NCI-H2227 (cell line): ENCODE data around the gene VEGFA.
A peak's percentile ranks its signal among the peaks of the same experiment; 100 is the strongest.

Experiments
- DNase-seq: peaks from one replicate; lab custom pipeline; 2025; ENCODE audit not compliant: unreplicated experiment; lab: John Stamatoyannopoulos, UW

Gene VEGFA

DNA sequence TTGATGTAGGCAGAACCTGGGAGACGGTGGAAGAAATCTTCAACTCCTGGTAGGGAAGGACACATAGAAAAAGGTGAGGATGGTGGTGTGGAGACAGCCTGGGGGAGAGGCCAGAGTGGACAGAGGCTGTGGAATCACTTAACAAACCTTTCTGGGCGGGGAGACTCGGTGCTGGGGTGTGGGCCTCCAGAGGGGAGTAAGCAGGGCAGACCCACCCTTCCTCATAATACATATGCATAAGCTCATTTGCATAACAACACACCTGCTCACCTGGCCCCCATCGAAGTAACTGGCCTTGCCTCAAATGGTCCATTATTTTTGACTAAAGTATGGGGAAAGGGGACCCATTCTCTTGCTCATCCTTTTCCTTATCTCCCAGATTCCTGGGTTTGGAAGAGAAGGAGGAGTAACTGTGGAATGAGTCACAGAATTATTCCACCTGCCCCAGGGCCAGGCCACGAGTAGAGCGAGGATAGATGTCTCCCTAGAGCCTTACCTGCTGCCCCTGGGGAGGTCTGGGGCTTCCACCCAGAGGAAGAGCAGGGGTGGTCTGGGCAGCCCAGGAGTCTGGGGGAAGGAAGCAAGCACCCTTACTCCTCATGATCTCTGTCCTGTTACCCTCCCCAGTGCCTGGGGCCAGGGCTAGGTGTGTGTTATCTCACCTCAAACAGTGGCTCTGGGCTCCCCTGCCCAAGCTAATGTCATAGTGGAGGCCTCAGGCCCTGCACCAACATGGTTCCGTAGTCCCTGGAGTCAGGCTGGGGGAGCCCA lies 10.7 kb upstream of the VEGFA start:
- no peak for DNase-seq

DNA sequence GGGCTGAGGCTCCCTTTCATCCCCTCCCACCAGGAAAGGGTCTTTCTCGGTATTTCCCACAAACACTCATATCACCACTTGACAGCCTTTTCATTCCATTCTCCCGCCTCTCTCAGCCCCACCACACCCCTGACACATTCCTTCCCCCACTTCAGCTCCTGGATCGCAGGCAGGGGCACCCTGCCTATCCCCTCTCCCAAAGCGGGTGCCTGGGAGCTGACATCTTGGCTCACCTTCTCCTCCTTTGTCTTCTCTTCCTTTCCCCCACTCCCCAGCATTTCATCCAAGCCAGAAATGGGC lies 10.2 kb upstream of the VEGFA start:
- no peak for DNase-seq

DNA sequence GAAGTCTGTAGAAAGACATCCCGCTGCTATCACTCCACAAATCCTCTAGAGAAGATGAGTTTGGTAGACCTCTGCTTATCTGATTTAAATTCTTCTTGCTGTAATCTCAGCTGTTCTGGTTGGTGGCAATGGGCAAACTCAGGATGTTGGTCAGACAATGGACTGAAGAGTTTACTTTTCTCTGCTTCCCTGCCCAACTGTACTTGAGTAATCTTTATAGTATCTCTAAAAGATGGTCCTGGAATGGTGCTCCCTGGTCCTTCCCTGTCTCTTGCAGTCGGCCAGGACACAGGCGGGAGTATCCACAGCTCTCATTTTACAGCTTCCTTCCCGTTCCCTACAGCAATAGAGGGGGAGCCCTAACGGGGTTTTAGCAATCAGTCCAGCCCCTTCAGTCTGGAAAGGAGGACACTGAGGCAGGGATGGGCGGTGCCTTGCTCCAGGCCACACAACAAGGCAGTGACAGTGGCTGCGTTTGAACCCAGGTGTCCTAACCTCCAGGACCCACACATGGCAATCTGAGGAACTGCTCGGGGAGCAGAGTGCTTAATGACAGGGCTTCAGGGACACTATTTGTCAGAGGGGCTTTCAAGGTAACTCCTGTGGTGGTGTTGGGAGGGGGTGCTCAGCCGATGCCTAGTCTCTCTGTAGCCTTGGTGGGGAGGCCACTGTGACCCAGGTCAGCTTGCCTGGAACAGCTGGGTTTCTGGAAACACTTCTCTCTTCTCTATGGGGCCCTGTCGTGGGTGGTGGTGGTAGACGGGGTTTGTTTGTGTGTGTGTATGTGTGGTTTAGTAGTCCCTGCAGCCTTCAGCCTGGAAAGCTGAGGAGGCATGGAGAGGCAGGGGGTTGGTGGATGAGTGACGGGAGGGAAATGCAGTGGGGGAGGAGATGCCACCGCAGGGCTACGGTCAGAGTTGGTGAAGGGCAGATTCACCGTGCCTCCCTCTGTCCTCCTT lies 9.5 kb upstream of the VEGFA start:
- DNase-seq = no peak

DNA sequence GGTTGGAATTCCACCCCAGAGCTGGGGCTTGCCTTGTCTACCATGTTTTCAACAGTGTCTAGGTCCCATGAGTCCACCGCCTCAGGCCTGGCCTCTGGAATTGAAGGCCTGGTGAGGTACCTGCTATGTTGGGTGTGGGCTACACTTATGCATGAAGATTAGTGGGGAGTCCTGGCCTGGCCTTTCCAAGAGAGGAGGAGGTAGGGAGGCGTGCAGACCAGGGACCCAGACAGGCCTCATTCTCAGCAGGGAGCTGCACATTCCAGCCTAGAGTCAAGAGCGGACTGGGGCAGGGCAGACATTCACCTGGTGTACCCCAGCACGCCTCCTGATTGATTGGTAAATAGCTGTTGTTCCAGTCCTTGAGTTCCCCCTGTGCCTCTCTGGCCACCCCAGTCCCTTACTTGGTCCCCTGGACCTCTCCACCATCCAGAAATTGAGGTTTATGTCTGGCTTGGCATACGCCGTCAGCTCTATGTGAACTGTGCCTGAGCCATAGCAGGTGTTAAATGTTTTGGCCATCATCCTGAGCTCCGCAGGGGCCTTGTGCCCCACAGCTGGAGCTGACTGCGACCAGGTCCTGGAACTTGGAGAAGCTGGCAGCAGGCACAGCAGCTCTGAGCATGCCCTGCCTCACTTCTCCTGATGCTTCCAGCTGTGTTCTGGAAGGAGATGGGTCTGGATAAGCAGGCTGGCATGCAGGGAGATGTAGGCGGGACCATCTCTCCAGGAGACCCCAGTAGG lies 8.2 kb upstream of the VEGFA start:
- DNase-seq = no peak

DNA sequence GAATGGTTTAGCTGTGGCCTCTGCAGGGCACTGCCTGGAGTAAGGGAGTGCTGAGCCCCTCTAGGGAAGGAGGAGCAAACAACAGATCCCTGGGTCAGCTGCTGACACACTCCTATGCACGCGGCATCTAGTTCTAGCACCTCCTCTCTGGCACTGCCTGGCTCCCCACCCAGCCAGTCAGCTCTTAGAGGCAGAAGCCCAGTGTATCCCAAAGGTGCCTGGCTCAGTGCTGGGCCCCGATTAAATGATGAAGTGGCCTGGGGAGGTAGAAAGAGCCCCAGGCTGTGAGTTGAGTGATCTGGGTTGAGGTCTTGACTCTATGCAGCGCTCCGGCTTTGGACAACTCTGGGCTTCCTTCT lies 7.6 kb upstream of the VEGFA start:
- DNase-seq = no peak

DNA sequence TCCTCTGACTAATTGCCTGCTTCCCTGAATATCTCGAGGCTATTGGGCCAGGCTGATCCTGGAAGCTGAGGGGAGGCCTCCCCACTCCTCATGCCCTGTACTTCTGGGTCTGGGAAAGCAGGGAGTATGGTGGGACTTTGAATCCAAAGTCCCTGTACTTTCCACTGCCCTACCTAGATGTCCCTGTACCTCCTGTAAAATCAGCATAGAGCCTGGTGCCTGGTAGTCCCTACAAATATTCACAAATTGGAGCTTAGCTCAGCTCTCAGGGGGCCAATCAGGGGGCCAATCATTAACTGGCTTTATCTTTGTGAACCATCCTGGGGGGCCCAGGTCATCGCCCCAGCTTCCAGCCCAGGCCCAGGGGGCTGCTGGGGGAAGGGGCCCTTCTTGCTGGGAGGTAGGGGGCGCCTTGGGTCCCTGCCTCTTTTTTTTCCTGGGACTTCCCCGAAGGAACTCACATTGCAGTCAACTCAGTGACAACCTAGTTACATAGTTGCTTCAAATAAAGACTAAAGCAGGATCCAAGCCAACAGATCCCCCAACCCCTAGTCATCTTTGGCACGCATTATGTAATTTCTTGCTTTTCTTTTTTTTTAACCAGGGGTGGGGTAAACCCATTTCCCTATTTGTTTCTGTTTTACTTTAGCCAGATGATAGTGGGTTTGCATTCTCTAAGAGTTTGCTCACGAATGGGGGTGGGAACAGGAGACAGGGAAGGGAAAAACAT lies 6.9 kb upstream of the VEGFA start:
- no peak for DNase-seq

DNA sequence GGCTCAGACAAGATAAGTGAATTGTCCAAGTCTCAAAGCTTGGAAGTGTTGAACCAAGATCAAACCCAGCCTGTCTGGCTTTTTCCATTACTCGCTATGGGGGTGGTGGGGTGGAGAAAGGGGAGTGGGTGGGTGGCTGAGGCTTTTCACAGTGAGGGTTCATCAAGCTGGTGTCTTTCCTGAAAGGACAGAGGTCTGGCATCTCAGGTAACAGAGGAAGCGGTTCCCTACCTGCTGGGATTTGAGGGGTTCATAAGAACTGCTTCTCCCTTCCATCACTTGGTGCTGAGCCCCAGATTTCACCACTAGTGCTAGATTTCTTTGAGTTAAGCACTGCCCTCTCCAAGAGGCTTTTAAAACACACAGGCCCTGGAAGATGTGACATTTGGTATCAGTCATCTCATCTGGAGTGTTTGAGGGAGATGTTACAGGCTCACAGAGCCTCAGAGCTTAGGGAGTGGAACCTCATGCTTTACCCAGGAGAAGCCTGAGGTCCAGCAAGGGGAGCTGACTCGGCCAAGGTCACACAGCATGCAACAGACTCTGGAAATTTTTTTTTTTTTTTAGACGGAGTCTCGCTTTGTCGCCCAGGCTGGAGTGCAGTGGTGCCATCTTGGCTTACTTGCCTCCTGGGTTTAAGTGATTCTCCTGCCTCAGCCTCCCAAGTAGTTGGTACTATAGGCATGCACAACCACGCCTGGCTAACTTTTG lies 6.0 kb upstream of the VEGFA start:
- no peak for DNase-seq

DNA sequence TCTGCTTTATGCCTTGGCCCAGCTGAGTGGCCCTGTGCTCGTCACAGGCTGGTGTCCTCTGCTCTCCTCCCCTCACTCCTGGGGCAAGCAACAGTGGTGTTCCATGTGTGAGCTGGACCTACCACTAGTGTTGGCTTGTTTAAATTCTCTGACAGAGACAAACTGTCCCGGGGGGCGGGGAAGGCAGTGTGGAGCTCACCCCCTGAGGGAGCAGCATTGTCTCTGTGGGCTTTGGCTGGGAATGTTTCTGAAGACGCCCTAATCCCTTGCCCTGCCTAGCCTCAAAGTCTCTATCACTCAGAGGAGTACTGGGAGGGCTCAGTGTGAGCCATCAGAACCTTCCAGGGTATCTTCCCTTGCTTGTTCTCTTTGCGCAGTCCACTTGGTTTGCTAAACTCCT lies 5.2 kb upstream of the VEGFA start:
- DNase-seq = no peak

DNA sequence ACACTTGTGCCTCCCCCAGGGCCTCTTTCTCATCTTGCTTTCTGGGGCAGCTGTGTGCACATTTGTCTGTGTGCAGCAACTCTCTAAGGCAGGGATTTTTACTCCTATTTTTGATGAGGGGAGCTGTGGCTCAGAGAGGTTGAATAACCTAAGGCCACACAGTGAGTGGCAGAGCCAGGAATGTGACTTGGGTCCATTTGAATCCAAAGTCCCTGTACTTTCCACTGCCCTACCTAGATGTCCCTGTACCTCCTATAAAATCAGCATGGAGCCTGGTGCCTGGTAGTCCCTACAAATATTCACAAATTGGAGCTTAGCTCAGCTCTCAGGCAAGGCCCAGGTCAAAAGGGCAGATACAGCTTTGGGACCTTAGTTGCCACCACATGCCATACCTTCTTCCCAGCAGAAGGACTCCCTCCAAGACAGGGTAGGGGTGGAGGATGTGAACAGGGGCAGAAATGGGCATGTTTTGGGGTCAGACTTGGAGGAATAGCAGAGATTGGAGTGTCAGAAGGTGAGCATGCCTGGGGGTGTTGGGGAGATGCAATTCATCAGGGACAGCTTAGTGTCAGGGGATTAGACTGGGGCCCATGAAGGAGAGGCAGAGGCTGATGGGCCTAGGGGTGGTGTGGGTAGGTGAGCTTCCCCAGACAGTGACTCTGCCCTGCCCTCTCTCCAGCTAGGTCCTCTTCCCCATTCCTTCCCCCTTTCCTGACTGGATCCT lies 4.1 kb upstream of the VEGFA start:
- no peak for DNase-seq

DNA sequence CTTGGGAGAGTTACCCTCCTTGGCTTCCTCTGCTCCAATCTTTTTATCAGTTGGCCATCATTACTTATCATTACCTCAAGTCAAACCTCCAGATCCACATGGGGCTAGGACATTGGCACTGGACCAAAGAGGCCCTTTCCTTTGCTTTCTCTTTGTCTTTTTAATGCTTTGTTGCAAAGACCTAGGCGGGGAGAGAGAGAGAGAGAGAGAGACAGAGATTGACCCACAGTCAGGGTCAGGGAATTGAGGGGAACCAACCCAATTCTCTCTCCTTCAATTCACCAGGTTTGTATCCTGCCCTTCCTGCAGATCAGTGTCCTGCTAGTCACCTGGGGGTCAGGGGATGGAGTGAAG lies 3.5 kb upstream of the VEGFA start:
- DNase-seq = no peak

DNA sequence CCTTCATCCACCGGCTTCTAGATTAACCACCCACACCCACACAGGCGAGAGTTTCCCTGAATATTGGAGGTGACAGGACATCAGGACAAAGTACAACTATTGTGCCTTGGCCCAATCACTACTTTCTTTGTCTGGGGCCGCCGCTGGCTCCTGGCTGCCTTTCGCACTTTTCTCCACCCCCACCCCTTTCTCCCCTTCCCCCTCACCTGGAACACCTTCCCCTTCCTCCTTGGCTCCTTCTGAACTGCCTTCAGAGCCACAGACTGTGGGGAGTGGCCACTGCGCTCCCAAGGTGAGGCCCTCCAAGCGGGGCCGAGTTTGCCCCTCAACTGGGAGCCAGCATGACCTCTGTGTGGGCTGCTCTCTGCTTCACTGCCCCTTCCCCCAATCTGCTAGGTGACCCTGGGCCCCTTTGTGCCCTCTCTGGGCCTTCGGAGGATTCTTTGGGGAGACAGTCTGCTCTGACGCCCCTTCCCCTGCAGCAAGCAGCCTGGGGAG lies 3.0 kb upstream of the VEGFA start:
- DNase-seq = no peak

DNA sequence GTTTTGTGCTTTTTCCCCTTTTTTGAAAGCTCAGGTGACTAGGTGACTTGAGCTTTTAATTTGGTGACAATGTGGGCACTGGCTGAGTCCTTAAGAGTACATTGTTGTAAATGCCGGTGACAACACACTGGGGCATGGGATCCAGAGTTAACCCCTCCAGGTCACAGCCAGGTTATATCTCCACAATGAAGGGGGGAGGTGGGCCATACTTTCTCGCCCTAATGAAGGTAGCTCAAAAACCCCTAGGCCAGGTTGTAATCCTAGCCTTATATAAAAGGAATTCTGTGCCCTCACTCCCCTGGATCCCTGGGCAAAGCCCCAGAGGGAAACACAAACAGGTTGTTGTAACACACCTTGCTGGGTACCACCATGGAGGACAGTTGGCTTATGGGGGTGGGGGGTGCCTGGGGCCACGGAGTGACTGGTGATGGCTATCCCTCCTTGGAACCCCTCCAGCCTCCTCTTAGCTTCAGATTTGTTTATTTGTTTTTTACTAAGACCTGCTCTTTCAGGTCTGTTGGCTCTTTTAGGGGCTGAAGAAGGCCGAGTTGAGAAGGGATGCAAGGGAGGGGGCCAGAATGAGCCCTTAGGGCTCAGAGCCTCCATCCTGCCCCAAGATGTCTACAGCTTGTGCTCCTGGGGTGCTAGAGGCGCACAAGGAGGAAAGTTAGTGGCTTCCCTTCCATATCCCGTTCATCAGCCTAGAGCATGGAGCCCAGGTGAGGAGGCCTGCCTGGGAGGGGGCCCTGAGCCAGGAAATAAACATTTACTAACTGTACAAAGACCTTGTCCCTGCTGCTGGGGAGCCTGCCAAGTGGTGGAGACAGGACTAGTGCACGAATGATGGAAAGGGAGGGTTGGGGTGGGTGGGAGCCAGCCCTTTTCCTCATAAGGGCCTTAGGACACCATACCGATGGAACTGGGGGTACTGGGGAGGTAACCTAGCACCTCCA lies 2.2 kb upstream of the VEGFA start:
- DNase-seq = no peak

DNA sequence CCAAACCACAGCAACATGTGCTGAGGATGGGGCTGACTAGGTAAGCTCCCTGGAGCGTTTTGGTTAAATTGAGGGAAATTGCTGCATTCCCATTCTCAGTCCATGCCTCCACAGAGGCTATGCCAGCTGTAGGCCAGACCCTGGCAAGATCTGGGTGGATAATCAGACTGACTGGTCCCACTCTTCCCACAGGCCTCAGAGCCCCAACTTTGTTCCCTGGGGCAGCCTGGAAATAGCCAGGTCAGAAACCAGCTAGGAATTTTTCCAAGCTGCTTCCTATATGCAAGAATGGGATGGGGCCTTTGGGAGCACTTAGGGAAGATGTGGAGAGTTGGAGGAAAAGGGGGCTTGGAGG lies 1.5 kb upstream of the VEGFA start:
- DNase-seq = no peak

DNA sequence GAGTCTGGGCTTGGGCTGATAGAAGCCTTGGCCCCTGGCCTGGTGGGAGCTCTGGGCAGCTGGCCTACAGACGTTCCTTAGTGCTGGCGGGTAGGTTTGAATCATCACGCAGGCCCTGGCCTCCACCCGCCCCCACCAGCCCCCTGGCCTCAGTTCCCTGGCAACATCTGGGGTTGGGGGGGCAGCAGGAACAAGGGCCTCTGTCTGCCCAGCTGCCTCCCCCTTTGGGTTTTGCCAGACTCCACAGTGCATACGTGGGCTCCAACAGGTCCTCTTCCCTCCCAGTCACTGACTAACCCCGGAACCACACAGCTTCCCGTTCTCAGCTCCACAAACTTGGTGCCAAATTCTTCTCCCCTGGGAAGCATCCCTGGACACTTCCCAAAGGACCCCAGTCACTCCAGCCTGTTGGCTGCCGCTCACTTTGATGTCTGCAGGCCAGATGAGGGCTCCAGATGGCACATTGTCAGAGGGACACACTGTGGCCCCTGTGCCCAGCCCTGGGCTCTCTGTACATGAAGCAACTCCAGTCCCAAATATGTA lies 957 bp upstream of the VEGFA start:
- DNase-seq = no peak

DNA sequence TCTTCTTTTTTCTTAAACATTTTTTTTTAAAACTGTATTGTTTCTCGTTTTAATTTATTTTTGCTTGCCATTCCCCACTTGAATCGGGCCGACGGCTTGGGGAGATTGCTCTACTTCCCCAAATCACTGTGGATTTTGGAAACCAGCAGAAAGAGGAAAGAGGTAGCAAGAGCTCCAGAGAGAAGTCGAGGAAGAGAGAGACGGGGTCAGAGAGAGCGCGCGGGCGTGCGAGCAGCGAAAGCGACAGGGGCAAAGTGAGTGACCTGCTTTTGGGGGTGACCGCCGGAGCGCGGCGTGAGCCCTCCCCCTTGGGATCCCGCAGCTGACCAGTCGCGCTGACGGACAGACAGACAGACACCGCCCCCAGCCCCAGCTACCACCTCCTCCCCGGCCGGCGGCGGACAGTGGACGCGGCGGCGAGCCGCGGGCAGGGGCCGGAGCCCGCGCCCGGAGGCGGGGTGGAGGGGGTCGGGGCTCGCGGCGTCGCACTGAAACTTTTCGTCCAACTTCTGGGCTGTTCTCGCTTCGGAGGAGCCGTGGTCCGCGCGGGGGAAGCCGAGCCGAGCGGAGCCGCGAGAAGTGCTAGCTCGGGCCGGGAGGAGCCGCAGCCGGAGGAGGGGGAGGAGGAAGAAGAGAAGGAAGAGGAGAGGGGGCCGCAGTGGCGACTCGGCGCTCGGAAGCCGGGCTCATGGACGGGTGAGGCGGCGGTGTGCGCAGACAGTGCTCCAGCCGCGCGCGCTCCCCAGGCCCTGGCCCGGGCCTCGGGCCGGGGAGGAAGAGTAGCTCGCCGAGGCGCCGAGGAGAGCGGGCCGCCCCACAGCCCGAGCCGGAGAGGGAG lies 580 bp downstream of the VEGFA start:
- peak; percentile 52 for DNase-seq

DNA sequence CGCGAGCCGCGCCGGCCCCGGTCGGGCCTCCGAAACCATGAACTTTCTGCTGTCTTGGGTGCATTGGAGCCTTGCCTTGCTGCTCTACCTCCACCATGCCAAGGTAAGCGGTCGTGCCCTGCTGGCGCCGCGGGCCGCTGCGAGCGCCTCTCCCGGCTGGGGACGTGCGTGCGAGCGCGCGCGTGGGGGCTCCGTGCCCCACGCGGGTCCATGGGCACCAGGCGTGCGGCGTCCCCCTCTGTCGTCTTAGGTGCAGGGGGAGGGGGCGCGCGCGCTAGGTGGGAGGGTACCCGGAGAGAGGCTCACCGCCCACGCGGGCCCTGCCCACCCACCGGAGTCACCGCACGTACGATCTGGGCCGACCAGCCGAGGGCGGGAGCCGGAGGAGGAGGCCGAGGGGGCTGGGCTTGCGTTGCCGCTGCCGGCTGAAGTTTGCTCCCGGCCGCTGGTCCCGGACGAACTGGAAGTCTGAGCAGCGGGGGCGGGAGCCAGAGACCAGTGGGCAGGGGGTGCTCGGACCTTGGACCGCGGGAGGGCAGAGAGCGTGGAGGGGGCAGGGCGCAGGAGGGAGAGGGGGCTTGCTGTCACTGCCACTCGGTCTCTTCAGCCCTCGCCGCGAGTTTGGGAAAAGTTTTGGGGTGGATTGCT lies 1.3 kb downstream of the VEGFA start:
- peak; percentile 40 for DNase-seq
